Neural cell (in vitro differentiated cells): ENCODE measurements around the gene TMCO4. TPM values are rescaled to one million over a fixed set of nuclear protein-coding genes. Genes with fewer than 3 reads are reported as not detected.

Experiments
- H2AFZ ChIP-seq: fragments of 200-600, 300-800 bp; sonication (generic), shearing (Covaris generic); 2 replicates; pipeline ENCODE4 v1.6.0; 2014; ENCODE audit warnings: low read depth, mild to moderate bottlenecking, antibody characterized with exemption, low read length, moderate library complexity
- H3F3A ChIP-seq: fragments of 200-600 bp; shearing (Covaris generic); 2 replicates; pipeline ENCODE4 v1.6.1; 2016; ENCODE audit warnings: mild to moderate bottlenecking, moderate library complexity, mixed read lengths, antibody characterized with exemption, low read length; ENCODE audit not compliant: insufficient read depth, poor library complexity, severe bottlenecking
- H3K27ac ChIP-seq: fragments of 200-600, 300-800 bp; sonication (generic), shearing (Covaris generic); 2 replicates; pipeline ENCODE4 v1.5.1; 2014; ENCODE audit warnings: mild to moderate bottlenecking, low read length, moderate library complexity
- H3K27me3 ChIP-seq: fragments of 300-800, 200-600 bp; sonication (generic), shearing (Covaris generic); 2 replicates; pipeline ENCODE4 v1.6.0; 2014; ENCODE audit warnings: mild to moderate bottlenecking, low read depth, low read length, moderate library complexity; ENCODE audit not compliant: insufficient read depth
- H3K36me3 ChIP-seq: fragments of 300-800, 200-600 bp; sonication (generic), shearing (Covaris generic); 2 replicates; pipeline ENCODE4 v1.5.1; 2014; ENCODE audit warnings: mild to moderate bottlenecking, antibody characterized with exemption, low read length, moderate library complexity; ENCODE audit not compliant: insufficient read depth
- H3K4me2 ChIP-seq: fragments of 300-800, 200-600 bp; sonication (generic), shearing (Covaris generic); 2 replicates; pipeline ENCODE4 v1.6.0; 2014; ENCODE audit warnings: mild to moderate bottlenecking, low read length
- H3K4me3 ChIP-seq: fragments of 300-800, 200-600 bp; sonication (generic), shearing (Covaris generic); 2 replicates; pipeline ENCODE4 v1.5.1; 2014; ENCODE audit warnings: mild to moderate bottlenecking, low read length, moderate library complexity
- H3K79me2 ChIP-seq: fragments of 200-600 bp; shearing (Covaris generic); replicated peaks from 2 replicates; pipeline ENCODE4 v1.6.0; 2014; ENCODE audit warnings: mild to moderate bottlenecking, low read length, moderate library complexity; ENCODE audit not compliant: insufficient read depth
- H3K9ac ChIP-seq: fragments of 300-800, 200-600 bp; sonication (generic), shearing (Covaris generic); 2 replicates; pipeline ENCODE4 v1.6.1; 2016; ENCODE audit warnings: mild to moderate bottlenecking, low read length, mixed read lengths
- H3K9me2 ChIP-seq: fragments of 200-600 bp; shearing (Covaris generic); 2 replicates; pipeline ENCODE4 v1.6.1; 2016; ENCODE audit warnings: mild to moderate bottlenecking, low read length, mixed read lengths; ENCODE audit not compliant: insufficient read depth
- H3K9me3 ChIP-seq: fragments of 200-600, 300-800 bp; sonication (generic), shearing (Covaris generic); 2 replicates; pipeline ENCODE4 v1.6.1; 2016; ENCODE audit warnings: mild to moderate bottlenecking, mixed run types, low read length, moderate library complexity, mixed read lengths
- H4K20me1 ChIP-seq: fragments of 200-600 bp; shearing (Covaris generic); 2 replicates; pipeline ENCODE4 v1.6.1; 2016; ENCODE audit warnings: mild to moderate bottlenecking, mixed run types; ENCODE audit not compliant: insufficient read depth
- EP300 ChIP-seq: fragments of 450-650 bp; conservative IDR thresholded peaks from 2 replicates; pipeline ENCODE4 v1.6.1; 2014; ENCODE audit warnings: antibody characterized with exemption, mild to moderate bottlenecking, moderate library complexity; ENCODE audit not compliant: poor library complexity, severe bottlenecking
- EZH2 ChIP-seq: fragments of 200-600, 300-800 bp; shearing (Covaris generic), sonication (generic); IDR thresholded peaks from 2 replicates; pipeline ENCODE4 v1.6.1; 2014; ENCODE audit warnings: antibody characterized with exemption, low read length, borderline replicate concordance, mild to moderate bottlenecking; ENCODE audit not compliant: insufficient read depth, poor library complexity, severe bottlenecking
- MXI1 ChIP-seq: fragments of 450-650 bp; conservative IDR thresholded peaks from 2 replicates; pipeline ENCODE4 v1.6.1; 2014; ENCODE audit warnings: antibody characterized with exemption, mild to moderate bottlenecking; ENCODE audit not compliant: poor library complexity, severe bottlenecking
- POLR2AphosphoS5 ChIP-seq: IDR thresholded peaks from 2 replicates; pipeline ENCODE4 v1.6.1; 2012
- RAD21 ChIP-seq: fragments of 450-650 bp; conservative IDR thresholded peaks from 2 replicates; pipeline ENCODE4 v1.6.1; 2014; ENCODE audit warnings: antibody characterized with exemption, mild to moderate bottlenecking, moderate library complexity
- SMC3 ChIP-seq: fragments of 450-650 bp; conservative IDR thresholded peaks from 2 replicates; pipeline ENCODE4 v1.6.1; 2014; ENCODE audit warnings: antibody characterized with exemption, mild to moderate bottlenecking, moderate library complexity; ENCODE audit not compliant: poor library complexity
- TAF1 ChIP-seq: IDR thresholded peaks from 2 replicates; pipeline ENCODE4 v1.6.1; 2012; ENCODE audit warnings: low read depth
- polyA plus RNA-seq: library from polyadenylated mRNA; depleted of rRNA; stranded (reverse); fragments of >200 nt; gene quantifications from 2 replicates; pipeline ENCODE4 v1.2.3, GENCODE V29; 2014
- TF ChIP-seq, protein P1 (sequence below): fragments of 450-650 bp; IDR thresholded peaks from 2 replicates; pipeline ENCODE4 v1.5.1; 2014; ENCODE audit warnings: antibody characterized with exemption, mild to moderate bottlenecking, moderate library complexity; ENCODE audit not compliant: poor library complexity, severe bottlenecking
- TF ChIP-seq, protein P2 (sequence below): IDR thresholded peaks from 2 replicates; pipeline ENCODE4 v1.6.1; 2012; ENCODE audit warnings: borderline replicate concordance

The TMCO4 gene
- polyA plus RNA-seq, 1 donor from 2014 or later = not detected

DNA sequence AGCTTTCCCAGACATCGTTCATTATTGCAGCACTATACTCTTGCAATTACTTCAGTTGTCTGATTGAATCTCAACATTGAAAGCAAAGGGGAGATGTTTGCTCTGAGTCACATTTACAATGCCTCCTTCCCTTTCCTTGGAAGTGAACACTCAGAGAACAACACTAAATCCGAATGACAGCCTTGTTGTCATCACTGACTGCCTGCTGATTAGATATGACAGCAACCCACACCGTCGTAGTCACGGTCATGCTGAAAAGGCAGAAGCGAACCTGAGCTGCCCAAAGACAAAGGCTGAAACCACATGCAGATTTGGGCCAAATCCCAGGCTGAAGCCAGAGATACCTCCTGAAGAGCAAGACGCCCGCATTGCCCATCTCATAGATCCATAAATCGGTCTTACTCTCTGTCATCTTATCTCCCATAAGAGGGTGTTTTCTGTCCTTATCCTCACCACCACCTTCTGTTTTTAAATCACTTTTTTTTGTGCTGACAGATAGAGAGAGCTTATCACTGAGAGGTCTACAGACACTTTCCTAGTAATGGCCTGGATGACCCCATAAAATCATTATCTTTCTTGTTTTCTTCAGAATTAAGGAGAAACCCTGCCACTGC is 47.5 kb downstream of the TMCO4 start:
- TF ChIP-seq EZH2 (no peak), RAD21 (no peak), EP300 (peak; percentile 78), TAF1 (no peak), POLR2AphosphoS5 (peak; percentile 67), SMC3 (no peak)
- Histone ChIP-seq H3K9ac (no peak overlapping the region), H3K4me3 (no peak overlapping the region), H3K79me2 (no peaks in the 10 kb centered on the region), H3K36me3 (no peaks in the 10 kb centered on the region), H3K27me3 (no peaks in the 10 kb centered on the region), H2AFZ (no peak overlapping the region), H3K9me3 (no peaks in the 10 kb centered on the region), H3K27ac (peak overlapping the region; percentile 45), H3K9me2 (no peaks in the 10 kb centered on the region), H3F3A (no peaks in the 10 kb centered on the region), H4K20me1 (no peaks in the 10 kb centered on the region), H3K4me2 (no peak overlapping the region)

DNA sequence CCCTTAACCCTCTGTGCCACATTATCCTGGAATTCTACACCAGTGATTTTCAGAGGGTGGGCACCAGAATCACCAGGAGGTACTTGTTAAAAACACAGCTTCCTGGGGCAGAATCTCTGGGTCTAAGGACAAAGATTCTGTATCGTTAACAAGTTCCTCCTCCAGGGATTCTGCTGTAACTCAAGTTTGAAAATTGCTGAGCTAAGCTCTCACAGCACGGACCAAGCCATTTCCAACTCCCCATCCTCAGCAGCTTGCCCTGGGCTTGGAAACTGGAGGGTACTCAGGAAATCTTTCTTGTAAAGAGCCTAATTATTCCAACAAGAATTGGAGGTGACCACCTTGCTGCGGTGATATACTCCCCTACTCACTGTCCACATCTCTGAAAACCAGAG is 48.8 kb downstream of the TMCO4 start:
- H3K36me3 ChIP-seq = no peaks in the 10 kb centered on the region
- no peaks in the 10 kb centered on the region for H4K20me1 ChIP-seq
- H3K9me2 ChIP-seq = no peaks in the 10 kb centered on the region
- H3K27ac ChIP-seq = no peak overlapping the region
- TF ChIP-seq MXI1 (no peak), EP300 (no peak), EZH2 (no peak), RAD21 (no peak), SMC3 (no peak), POLR2AphosphoS5 (no peak), TAF1 (no peak)
- TF ChIP-seq, protein P1, sequence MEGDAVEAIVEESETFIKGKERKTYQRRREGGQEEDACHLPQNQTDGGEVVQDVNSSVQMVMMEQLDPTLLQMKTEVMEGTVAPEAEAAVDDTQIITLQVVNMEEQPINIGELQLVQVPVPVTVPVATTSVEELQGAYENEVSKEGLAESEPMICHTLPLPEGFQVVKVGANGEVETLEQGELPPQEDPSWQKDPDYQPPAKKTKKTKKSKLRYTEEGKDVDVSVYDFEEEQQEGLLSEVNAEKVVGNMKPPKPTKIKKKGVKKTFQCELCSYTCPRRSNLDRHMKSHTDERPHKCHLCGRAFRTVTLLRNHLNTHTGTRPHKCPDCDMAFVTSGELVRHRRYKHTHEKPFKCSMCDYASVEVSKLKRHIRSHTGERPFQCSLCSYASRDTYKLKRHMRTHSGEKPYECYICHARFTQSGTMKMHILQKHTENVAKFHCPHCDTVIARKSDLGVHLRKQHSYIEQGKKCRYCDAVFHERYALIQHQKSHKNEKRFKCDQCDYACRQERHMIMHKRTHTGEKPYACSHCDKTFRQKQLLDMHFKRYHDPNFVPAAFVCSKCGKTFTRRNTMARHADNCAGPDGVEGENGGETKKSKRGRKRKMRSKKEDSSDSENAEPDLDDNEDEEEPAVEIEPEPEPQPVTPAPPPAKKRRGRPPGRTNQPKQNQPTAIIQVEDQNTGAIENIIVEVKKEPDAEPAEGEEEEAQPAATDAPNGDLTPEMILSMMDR = no peak
- TF ChIP-seq, protein P2, sequence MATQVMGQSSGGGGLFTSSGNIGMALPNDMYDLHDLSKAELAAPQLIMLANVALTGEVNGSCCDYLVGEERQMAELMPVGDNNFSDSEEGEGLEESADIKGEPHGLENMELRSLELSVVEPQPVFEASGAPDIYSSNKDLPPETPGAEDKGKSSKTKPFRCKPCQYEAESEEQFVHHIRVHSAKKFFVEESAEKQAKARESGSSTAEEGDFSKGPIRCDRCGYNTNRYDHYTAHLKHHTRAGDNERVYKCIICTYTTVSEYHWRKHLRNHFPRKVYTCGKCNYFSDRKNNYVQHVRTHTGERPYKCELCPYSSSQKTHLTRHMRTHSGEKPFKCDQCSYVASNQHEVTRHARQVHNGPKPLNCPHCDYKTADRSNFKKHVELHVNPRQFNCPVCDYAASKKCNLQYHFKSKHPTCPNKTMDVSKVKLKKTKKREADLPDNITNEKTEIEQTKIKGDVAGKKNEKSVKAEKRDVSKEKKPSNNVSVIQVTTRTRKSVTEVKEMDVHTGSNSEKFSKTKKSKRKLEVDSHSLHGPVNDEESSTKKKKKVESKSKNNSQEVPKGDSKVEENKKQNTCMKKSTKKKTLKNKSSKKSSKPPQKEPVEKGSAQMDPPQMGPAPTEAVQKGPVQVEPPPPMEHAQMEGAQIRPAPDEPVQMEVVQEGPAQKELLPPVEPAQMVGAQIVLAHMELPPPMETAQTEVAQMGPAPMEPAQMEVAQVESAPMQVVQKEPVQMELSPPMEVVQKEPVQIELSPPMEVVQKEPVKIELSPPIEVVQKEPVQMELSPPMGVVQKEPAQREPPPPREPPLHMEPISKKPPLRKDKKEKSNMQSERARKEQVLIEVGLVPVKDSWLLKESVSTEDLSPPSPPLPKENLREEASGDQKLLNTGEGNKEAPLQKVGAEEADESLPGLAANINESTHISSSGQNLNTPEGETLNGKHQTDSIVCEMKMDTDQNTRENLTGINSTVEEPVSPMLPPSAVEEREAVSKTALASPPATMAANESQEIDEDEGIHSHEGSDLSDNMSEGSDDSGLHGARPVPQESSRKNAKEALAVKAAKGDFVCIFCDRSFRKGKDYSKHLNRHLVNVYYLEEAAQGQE = no peak
- no peaks in the 10 kb centered on the region for H3K79me2 ChIP-seq
- no peak overlapping the region for H2AFZ ChIP-seq
- H3K4me2 ChIP-seq = no peak overlapping the region
- no peaks in the 10 kb centered on the region for H3K27me3 ChIP-seq
- H3F3A ChIP-seq = no peaks in the 10 kb centered on the region
- no peak overlapping the region for H3K4me3 ChIP-seq
- no peak overlapping the region for H3K9ac ChIP-seq
- H3K9me3 ChIP-seq = no peaks in the 10 kb centered on the region
